IPS-NIHi7 (cell line): ENCODE measurements around the gene IL22RA1.

Experiments used
- DNase-seq: peaks from one replicate; pipeline ENCODE4 v3.0.0; 2012; ENCODE audit warnings: mixed read lengths; ENCODE audit errors: extremely low spot score

The IL22RA1 gene

DNA sequence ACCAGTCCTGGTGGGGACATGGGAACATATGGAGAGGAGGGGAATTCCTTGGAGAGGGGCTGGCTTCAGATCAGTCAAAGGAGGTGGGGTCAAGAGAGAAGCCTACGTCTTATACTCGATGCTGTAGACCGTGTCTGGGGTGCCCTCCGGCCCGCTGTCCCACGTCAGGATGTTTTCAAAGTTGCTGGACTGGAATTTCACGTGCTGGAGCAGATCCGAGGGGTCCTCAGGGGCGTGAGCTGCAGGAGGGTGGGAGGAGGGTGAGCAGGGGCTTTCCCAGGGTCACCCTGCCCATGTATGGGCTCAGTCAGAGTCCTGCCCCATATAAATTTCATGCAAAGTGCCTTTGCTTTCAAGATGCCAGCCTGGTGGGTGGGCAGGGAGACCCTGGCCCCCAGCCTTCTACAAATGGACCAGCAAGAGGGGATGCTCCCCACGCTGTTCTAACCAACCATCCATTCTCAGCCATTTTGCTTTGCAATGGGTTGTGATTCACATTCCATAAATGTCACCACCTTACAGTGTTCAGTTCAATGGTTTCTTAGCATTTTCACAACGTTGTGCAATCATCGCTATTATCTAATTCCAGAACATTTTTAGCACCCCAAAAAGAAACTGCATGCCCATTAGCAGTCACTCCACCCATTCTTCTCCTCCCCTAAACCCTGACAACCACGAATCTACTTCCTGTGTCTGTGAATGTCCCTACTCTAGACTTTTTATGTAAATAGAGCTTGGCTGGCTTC lies 4.3 kb downstream of the IL22RA1 start:
- no peak for DNase-seq

DNA sequence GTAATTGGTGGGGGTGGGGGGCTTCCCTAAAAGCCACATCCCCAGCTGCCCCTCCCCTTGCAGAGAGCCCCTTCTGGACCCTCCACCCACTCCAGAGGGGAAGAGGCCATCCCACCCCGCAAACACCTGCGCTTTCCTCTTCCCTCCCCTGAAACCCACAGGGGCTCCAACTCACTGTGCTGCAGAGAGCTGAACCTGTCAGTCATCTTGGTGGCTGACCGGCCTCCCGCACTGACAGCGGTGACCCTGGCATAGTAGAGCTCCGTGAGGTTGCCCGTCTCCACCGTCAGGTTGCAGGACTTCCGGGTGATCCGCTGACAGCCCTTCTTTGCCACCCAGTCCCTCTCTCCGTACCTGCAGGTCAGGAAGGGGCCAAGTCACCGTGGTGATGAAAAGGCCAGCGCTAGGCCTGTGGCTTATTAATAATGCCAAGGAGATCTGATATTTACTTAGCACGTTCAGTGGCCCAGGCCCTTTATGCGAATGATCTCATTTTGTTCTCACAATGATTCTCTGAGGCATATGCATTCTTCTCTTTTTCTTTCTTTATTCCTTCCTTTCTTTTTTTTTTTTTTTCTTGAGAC lies 5.9 kb downstream of the IL22RA1 start:
- DNase-seq = no peak

DNA sequence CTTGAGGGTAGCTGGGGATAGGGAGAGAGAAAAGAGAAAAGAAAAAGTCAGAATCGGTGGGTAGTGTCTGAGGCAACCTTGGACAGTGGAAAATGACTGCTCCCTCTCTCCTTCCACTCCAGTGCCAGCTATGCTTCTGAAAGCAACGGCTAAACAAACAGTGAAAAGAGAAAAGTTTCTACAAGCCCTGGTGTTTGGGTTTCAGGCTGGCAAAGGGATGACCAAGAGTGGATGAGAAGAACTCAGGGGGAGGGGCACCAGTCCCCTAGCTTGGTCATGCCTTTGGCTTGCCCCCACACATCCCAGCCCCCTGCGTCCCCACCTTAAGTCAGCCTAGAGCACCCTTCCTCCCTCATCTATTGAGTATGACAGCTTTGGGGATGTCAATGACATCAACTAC lies 8.6 kb downstream of the IL22RA1 start:
- no peak for DNase-seq

DNA sequence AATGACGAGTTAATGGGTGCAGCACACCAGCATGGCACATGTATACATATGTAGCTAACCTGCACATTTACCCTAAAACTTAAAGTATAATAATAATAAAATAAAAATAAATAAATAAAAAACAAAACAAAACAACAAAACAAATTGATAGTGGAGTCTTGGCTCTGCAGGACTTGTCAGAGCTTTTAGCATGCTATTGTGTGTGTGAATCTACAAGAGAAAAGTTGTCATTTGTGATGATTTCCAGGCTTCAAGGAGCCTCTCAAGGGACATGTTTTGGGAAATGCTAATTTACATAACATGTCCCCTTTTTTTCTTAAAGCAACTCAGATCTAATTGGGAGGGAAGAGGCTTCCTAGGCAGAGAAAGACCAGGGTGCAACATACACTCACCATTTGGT lies 9.1 kb downstream of the IL22RA1 start:
- no peak for DNase-seq

DNA sequence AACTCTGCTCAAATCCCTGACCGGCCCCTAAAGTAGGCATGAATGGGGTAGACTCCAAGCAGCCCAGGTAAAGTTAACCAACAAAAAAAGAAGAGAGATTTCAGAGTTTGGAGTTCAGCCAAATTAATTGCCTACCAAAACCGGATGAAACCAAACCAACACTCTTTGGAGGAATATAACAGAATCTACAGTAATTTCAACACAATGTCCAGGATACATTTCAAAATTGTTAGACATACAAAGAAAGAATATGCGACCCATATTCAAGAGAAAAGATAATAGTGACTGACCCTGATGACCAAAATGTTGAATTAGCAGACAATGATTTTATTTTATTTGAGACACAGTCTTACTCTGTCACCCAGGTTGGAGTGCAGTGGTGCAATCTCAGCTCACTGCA lies 12.6 kb downstream of the IL22RA1 start:
- DNase-seq = no peak

DNA sequence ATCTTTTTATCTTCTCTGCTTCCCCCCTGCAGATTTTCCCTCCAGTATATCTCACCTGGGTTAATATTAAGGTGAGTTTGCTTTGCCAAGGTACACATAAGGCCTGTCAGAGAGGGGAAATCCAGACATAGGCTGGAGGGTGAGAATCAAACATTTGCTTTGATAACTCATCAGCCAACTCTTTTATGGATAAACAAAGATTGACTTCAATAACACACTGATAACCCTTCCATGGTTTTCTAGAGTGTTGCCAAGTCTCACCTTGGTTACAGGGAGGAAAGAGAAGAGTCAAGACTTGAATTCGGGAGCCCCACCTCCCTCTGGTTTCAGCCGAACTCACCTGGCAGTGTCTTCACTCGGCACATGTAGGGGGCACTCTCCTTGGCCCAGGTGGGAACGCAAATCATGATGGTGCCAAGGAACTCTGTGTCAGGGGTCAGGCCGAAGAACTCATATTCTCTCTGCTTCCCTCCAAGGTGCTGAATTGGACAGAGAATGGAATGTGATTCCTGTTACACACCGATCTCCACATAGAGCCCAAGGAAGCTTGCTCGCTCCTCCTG lies 15.1 kb downstream of the IL22RA1 start:
- DNase-seq = no peak

DNA sequence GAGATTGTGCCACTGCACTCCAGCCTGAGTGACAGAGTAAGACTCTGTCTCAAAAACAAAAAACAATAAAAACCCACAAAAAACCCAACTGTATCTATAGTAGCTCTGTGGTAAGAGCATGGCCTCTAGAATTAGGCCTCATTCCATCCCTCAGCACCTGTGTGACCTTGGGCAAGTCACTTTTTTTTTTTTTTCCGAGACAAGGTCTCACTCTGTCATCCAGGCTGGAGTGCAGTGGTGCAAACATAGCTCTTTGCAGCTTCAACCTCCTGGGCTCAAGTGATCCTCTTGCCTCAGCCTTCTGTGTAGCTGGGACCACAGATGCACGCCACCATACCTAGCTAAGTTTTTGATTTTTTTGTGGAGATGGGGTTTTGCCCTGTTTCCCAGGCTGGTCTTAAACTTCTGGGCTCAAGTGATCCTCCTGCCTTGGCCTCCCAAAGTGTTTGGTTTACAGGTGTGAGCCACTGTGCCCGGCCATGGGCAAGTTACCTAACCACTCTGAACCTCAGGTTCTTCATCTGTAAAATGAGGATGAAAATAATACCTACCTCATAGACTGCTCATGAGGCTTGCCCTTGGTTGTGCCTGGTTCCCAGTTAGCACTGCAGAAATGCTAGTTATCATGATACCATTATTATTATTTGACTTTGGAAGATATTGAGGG lies 15.7 kb downstream of the IL22RA1 start:
- no peak for DNase-seq

DNA sequence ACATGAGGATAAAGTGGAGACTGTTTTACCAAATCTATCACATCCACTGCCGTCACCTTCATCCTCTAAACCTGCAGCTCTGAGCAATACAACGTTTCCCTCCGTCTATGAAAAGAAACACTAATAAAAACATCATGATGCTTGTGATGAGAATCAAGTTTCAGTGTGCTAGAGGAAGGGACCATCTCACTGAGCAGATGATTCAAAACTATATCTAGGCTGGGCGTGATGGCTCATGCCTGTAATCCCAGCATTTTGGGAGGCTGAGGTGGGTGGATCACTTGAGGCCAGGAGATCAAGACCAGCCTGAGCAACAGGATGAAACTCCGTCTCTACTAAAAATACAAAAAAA lies 16.3 kb downstream of the IL22RA1 start:
- DNase-seq = no peak

DNA sequence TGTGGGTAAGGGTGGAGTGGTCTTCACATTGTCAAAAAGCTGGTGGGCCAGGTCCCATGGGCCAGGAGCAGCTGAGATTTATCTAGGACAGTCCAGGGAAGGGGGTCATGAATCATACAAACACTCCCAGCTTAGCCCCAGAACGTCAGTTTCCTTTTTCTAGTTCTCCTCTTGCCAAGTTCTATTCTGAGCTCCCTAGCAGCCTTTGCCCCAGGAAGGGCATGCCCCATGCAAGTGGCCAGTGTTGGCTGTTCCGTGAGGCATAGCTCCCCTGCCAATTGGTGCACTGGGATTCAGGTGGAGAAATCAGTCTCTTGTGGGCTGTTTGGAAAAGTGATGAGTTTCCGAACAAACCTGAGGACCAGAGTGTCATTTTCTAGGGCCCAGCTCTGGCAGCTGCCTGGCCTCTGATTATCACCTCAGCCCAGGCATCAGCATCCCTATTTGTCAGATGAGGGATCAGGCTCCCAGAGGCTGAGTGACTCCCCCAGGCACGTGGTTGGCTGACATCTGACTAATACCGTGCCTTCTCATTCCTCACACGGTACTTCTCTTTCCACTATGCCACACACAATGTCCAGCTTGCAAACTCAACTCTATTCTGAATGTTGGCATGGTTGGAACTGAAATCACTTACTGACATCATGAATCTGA lies 16.8 kb downstream of the IL22RA1 start:
- no peak for DNase-seq

DNA sequence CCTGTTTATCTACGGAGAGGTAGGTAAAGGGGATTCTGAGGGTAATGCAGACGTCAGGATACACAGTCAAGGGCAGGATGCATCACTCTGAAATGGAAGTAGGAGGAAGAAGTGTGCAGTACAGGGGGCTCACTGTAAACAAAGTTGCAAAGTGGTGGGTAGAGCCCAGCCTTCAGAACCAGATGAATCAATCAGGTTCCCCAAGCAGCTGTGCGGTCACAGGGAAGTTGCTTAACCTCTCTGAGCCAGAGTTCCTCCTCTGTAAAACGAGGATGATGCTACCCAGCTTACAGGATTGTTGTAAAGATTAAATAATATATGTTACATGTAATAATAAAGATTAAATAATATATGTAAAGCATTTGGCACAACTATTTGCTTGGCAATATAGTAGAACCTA lies 17.5 kb downstream of the IL22RA1 start:
- DNase-seq = no peak

DNA sequence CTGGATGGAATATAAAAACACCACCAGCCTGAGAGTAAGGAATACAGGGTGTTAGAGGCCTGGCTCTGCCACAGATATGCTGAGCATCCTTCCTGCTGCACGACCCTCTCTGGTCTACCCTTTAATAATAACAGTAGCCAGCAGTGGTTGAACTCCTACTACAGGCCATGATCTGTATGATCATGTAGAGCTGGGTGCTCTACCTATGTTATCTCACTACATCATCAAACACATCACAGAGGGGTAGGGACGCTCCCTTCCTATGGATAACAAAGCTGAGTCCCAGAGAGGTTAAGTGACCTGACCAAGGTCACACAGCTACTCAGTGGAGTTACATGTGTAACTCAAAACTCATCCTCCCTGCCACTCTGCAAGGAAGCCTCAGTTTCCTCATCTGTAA lies 18.0 kb downstream of the IL22RA1 start:
- DNase-seq = no peak

DNA sequence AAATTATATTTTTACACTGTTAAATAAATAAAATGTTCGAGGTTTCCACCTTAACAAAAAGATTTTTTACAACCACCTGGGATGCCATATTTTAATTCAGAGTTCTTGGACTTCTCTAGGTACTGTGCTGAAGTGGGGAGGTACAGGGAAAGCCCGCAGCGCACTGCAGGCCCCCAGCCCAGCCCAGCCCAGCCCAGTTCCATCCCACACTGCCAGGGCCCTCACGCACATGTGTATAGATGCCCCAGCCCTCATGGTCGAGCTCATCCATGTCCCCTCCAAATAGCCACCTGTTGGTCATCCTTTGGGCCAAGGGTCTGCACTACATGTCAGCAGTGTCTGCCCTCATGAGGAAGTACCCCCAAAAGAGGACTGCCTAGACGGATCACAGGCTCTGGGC lies 19.3 kb downstream of the IL22RA1 start:
- no peak for DNase-seq

DNA sequence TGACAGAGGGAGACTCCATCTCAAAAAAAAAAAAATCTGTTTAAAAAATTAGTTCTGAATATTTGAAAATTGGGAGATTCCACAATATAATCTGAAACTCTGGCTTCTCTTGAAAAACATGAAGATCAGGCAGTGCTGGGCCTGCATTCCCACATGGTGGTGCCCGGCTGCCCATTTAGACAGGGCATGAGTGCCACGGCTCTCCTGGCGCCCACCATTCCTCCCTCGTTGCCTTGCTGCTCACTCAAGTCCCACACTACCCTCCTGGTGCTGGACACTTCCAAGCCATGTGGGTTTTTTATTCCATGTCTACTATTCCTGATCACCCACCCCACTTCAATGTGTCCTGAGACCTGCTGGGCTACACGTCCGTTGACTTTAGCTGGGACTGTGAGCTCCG lies 20.2 kb downstream of the IL22RA1 start:
- no peak for DNase-seq

DNA sequence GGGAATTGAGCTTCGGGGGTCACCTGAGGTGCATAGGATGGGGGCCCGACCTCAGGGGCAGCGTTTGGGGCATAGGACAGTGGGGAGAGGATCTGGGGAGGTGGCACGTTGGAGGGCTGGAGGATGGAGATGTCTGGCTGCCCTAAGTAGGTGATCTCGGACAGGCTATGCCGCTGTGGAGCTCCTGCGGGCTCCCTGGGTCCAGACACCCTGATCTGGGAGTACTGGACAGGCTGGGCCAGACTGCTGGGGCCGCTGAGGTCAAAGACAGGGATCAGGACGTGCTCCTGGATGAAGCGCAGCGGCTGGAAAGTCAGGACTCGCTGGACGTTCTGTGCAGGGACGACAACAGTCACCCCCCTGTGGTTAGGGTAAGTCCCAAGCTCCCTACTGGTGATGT lies 21.5 kb downstream of the IL22RA1 start:
- DNase-seq = no peak

DNA sequence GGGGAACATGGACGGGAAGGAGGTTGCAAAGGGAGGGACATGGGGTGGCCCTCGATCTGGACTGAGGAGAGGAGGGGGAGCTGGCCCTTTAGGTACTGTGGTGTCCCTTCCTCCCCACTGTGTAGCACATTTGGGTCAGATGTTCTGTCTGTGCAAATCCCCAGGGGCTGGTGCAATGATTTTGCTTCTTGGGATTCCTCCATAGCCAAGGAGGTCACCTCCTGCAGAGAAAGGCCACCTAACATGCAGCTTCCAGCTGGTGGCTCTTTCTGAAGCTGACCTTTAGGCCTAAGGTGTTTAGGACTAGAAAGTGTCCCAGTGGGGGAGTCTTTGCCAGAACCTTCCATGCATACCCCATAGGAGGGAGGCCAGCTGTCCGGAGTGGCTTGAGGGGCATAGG lies 22.0 kb downstream of the IL22RA1 start:
- DNase-seq = no peak

DNA sequence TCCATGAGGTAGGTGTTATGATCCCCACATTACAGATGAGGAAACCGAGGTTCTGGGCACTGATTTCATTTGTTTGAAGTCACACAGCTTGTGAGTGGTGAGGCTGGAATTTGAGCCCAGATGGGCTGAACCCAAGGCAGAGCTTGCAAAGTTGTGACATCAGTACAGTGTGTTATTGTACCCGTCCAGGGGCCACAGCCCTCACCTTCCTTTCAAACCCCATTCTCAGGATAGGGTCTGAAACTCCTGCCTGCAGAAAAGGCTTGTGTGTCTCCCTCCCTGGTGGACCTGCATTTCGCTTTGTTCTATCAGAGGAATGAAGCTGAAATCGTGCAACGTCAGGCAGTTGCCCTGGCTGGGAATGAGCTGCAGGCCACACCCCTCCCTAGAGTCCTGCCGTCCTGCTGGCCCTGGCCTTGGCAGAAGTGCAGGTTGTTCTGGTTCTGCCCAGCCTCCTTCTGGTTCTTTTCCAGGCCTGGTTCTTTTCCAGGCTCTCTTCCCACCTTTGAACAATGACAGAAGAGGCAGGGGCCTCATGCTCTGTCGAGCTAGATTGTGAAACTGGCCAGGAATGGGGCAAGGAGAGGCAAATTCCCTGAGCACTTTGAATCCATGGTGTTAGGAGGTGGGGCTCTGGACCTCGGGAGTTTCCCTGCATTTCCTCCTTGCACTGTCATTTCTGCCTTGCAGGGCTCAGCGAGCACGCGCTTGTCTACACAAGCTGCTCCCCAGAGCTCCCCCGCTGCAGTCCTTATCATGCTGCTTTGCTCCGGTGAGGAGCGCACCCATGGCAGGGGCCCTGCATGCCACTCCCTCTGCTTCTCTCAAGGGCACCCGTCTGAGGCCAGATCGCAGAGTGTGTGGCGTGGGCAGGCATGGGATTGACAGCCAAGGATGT lies 22.8 kb downstream of the IL22RA1 start:
- no peak for DNase-seq

DNA sequence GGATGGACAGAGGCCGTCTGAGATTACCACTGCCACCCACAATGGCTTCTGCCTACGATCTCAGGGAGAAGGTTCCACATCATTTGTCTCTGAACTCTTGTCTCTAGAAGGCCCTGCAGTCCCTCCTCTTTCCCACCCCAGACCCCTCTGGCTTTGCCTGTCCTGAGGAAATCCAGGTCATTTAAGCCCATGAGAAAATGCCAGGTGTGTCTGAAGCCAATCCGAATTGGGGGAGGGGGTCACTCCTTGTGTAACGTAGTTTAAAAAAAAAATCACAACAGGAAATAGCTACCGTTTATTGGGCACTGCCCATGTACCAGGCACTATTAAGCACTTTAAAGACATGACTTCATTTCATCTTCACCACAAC lies 23.5 kb downstream of the IL22RA1 start:
- DNase-seq = no peak

DNA sequence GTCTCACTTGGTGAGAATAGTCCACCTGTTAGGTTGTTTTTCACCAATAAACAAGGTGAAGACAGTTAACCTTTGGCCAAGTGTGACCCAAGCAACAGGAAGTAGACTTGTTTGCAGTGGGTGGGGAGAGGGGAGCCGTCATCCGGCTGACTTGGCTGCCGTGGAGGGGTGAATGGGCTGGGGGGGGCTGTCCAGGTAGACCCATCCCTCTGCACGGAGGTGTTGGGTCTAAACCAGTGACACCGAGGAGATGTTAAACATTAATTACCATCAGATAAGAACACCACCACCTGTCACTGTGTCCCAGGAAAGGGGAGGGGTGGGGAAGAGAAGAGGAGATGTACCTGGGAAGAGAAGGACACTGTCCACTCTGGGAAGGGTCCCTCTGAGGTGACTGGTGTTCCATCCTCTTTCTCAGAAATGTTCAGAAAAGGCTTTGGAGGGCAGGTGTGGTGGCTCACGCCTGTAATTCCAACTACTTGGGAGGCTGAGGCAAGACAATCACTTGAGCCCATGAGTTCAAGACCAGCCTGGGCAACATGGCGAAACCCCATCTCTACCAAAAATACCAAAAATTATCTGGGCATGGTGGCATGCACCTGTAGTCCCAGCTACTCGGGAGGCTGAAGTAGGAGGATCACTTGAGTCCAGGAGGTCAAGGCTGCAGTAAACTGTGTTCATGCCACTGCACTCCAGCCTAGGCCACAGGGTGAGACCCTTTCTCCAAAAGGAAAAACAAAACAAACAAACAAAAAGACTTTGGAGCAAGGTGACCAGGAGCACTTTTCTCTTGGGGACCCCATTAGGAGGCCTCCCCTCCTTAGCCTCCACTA lies 24.3 kb downstream of the IL22RA1 start:
- DNase-seq = no peak

DNA sequence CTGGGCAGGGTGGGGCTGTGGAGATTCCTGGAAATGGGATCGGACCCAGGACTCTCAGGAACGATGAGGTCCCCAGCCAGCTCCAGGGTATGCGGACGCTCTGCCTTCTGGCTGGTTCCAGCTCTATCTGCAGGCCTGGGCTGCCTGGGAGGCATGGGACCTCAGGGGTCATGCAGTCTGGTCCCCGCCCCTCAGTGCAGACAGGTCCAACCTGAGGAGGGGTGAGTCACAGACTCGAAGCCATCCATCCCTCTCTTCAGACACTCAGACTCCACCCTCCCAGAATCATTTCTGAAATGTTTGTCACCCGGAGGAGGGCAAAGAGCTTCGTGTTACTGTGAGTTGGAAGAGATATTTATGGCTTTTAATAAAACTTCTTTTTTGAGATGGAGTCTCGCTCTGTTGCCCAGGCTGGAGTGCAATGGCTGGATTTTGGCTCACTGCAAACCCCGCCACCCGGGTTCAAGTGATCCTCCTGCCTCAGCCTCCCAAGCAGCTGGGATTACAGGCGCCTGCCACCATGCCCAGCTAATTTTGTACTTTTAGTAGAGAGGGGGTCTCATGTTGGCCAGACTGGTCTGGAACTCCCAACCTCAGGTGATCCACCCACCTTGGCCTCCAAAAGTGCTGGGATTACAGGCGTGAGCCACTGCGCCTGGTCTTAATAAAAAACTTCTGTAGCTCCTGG lies 25.1 kb downstream of the IL22RA1 start:
- DNase-seq = no peak

DNA sequence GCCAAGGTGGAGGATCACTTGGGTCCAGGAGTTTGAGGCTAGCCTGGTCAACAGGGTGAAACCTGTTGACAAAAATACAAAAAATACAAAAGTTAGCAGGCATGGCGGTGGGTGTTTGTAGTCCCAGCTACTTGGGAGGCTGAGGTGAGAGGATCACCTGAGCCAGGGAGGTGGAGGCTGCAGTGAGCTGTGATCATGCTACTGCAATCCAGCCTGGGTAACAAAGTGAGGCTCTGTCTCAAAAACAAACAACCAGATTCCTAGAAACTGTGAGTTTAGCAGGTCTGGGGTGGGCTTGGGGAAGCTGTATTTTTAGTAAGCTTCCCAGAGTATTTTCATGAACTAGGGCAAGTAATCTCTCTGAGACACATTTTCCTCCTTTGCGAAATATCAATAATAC lies 25.8 kb downstream of the IL22RA1 start:
- no peak for DNase-seq
